Ascending aorta (tissue), 2 donors: ENCODE measurements around the gene NDUFS6. TPM values are rescaled to one million over a fixed set of nuclear protein-coding genes. Genes with fewer than 3 reads are reported as not detected.

Experiments
- DNase-seq, 2 donors: peaks; one replicate each; pipeline ENCODE4 v3.0.0-alpha.2; 2019; ENCODE audit warnings: low spot score in 2 of 2
- H3K27ac ChIP-seq, 2 donors: fragments of 200-600 bp; sonication (generic); one replicate each; pipeline ENCODE4 v1.5.1; 2016 to 2017; ENCODE audit warnings: mild to moderate bottlenecking in 1 of 2
- H3K27me3 ChIP-seq: fragments of 200-600 bp; sonication (generic); one replicate; pipeline ENCODE4 v1.5.1; 2017
- H3K36me3 ChIP-seq, 2 donors: fragments of 200-600 bp; sonication (generic); one replicate each; pipeline ENCODE4 v1.5.1; 2016
- H3K4me1 ChIP-seq, 2 donors: fragments of 200-600 bp; sonication (generic); one replicate each; pipeline ENCODE4 v1.5.1; 2016 to 2017; ENCODE audit warnings: mild to moderate bottlenecking in 1 of 2
- H3K4me3 ChIP-seq, 2 donors: fragments of 200-600 bp; sonication (generic); one replicate each; pipeline ENCODE4 v1.5.1; 2016 to 2017; ENCODE audit warnings: mild to moderate bottlenecking in 1 of 2
- H3K9me3 ChIP-seq, 2 donors: fragments of 200-600 bp; sonication (generic); one replicate each; pipeline ENCODE4 v1.5.1; 2016
- CTCF ChIP-seq, 3 experiments: fragments of 200-600 bp in 2 of 3; fragments of 450-650 bp in 1 of 3; sonication (generic) in 2 of 3; IDR thresholded peaks; one replicate each; pipeline ENCODE4 v1.5.1; 2016 to 2019; ENCODE audit warnings: antibody characterized with exemption in 3 of 3, mild to moderate bottlenecking in 1 of 3, moderate library complexity in 1 of 3
- intact Hi-C: fragments of 100-400 bp; cut with DNase I; formaldehyde crosslinking; loops from one replicate; pipeline ENCODE4 v1.15.1; 2023
- total RNA-seq: library from RNA; depleted of rRNA; stranded (reverse); fragments of >200 nt; gene quantifications from one replicate; pipeline ENCODE4 v1.1.0, GENCODE V29; 2016

NDUFS6 gene
- total RNA-seq, 1 donor from 2014 or later, result 29.8 TPM

- Histone ChIP-seq H3K9me3 (no peaks in the 10 kb centered on the region), H3K36me3 (peaks cover 0 to 4% of the 10 kb centered on the region in 2 donors), H3K27ac (no peak overlapping the region), H3K4me3 (no peak overlapping the region), H3K27me3 (no peaks in the 10 kb centered on the region), H3K4me1 (no peaks in the 10 kb centered on the region)
- no peak for TF ChIP-seq CTCF (IDR thresholded peaks at IDR 0.05)
- intact Hi-C loops, result no loop called here
- no peak for DNase-seq
Observed at GRCh38 chr5:1831257-1831656, 30.1 kb downstream of the NDUFS6 start.

DNA sequence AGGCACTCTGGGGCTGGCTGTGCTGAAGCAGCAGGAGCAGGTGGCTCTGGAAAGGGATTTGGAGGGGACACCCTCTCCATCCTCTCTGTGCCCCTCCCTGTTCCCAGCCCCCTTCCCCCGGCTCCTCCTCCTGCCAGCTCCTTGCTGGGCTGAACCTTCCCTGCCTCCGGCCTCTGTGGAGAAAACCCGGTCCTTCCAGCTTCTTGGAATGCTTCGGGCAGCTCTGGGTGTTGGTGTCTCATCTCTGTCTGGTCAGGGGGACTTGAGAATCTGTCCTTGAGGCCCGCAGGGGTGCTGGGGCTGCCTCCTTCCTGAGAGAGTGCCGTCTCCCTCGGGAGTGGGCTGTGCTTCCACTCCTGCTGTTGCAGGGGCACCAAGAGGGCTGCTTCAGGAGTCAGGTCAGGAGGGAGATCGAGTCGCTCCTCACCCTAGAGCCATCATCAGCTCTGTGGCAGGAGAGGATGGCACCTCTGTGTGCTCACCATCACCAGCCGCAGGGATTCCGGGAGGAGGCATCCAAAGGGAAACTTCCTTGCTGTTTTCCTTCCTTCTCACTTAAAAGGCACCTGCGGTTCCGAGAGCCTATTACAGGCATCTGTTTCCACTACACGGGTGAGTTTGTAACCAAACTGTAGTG lies 30.6 kb downstream of the NDUFS6 start:
- TF ChIP-seq CTCF (IDR thresholded peaks at IDR 0.05), result no peak
- peaks cover 0 to 4% of the 10 kb centered on the region in 2 donors for H3K36me3 ChIP-seq
- DNase-seq, result no peak

DNA sequence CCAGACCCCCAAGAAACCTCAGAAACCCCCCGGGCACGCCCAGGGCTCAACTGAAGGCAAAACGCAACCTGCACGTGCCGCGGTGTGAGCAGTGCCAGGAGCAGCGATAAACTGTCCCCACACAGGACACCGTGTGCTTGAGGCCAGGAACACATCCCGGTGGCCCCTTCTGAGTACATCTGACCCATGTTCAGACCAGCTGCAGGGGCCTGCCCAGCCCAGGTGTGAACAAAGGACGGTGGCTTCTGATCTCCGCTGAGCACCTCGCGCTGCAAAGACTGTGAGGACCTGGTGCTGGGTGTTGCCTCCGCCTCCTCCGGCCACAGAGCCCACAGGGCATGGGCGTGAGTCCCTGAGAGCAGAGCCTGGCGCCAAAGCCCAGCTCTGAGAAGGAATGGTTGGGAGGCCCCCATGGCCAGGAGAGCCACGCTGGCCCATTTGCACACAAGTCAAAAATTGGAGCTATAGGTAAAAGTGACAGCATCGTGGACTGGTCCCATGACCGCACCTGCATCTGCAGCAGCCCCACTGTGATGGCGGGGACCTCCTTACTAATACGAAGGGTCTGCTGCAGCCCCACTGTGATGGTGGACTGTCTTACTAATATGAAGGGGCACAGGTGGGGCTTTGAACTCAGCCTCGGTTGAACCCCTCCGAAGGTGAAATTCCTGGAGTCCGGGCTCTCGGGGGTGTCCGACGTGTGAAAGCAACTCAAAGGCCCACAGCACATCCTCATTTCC lies 31.5 kb downstream of the NDUFS6 start:
- TF ChIP-seq CTCF (IDR thresholded peaks at IDR 0.05), result no peak
- Histone ChIP-seq H3K4me3 (no peak overlapping the region), H3K36me3 (peaks cover 0 to 4% of the 10 kb centered on the region in 2 donors), H3K4me1 (no peaks in the 10 kb centered on the region), H3K27me3 (no peaks in the 10 kb centered on the region), H3K27ac (no peak overlapping the region), H3K9me3 (no peaks in the 10 kb centered on the region)
- intact Hi-C loops, result no loop called here
- DNase-seq, result no peak

More for the DNA sequence above, 30.6 kb downstream of the NDUFS6 start:
- no peaks in the 10 kb centered on the region for H3K27me3 ChIP-seq
- no peaks in the 10 kb centered on the region for H3K9me3 ChIP-seq
- H3K27ac ChIP-seq, result no peak overlapping the region
- intact Hi-C loops, result no loop called here
- no peak overlapping the region for H3K4me3 ChIP-seq
- no peaks in the 10 kb centered on the region for H3K4me1 ChIP-seq

GRCh38 chr5:1833264-1834021 lies 32.2 kb downstream of the NDUFS6 start:
- intact Hi-C loops, result no loop called here
- no peaks in the 10 kb centered on the region for H3K27me3 ChIP-seq
- no peak overlapping the region for H3K27ac ChIP-seq
- no peak for TF ChIP-seq CTCF (IDR thresholded peaks at IDR 0.05)
- DNase-seq, result no peak
- no peak overlapping the region for H3K4me3 ChIP-seq
- no peaks in the 10 kb centered on the region for H3K4me1 ChIP-seq
- peaks cover 0 to 4% of the 10 kb centered on the region in 2 donors for H3K36me3 ChIP-seq
- H3K9me3 ChIP-seq, result no peaks in the 10 kb centered on the region

- intact Hi-C loops, result no loop called here
- no peak for DNase-seq
- TF ChIP-seq CTCF (IDR thresholded peaks at IDR 0.05), result no peak
- Histone ChIP-seq H3K27me3 (no peaks in the 10 kb centered on the region), H3K27ac (no peak overlapping the region), H3K4me1 (no peaks in the 10 kb centered on the region), H3K4me3 (no peak overlapping the region), H3K9me3 (no peaks in the 10 kb centered on the region), H3K36me3 (peaks cover 0 to 4% of the 10 kb centered on the region in 2 donors)
Observed at GRCh38 chr5:1834022-1834551, 32.9 kb downstream of the NDUFS6 start.
